Epithelial cell of proximal tubule (primary cell): ENCODE results near the gene C17orf100. TPM values are rescaled to one million over a fixed set of nuclear protein-coding genes. Genes with fewer than 3 reads are reported as not detected.

Source experiments
- DNase-seq: peaks from one replicate; pipeline ENCODE4 v3.0.0-alpha.2; 2011; ENCODE audit warnings: low read depth
- H3K4me3 ChIP-seq: 2 replicates; pipeline ENCODE4 v1.5.1; 2011; ENCODE audit warnings: low read depth, mild to moderate bottlenecking, low read length
- CTCF ChIP-seq: conservative IDR thresholded peaks from 2 replicates; pipeline ENCODE4 v1.5.1; 2012; ENCODE audit warnings: low read depth, mild to moderate bottlenecking, low read length
- total RNA-seq: library from RNA; depleted of rRNA; stranded (reverse); fragments of >200 nt; gene quantifications from 2 replicates; pipeline ENCODE4 v1.2.3, GENCODE V29; 2015

Gene C17orf100
- total RNA-seq, 1 donor from 2014 or later: 1.2 TPM

- peak within 1 kb of the TSS; percentile 98 for H3K4me3 ChIP-seq
- DNase-seq: peak; percentile 46
- TF ChIP-seq CTCF: no peak
Observed at GRCh38 chr17:6640536-6641246, 10.9 kb upstream of the C17orf100 start, which contains the start of the genes KIAA0753 and TXNDC17. Gene KIAA0753, minus strand, starts transcription at chr17:6640711. Its CDS starts 5,608 bp downstream, at chr17:6635103. Gene TXNDC17, plus strand, starts transcription at chr17:6641060. Its CDS starts 23 bp downstream, at chr17:6641083.

- TF ChIP-seq CTCF: no peak
- peak overlapping the region; percentile 98 for H3K4me3 ChIP-seq
- DNase-seq: no peak
Observed at GRCh38 chr17:6641247-6641863, 10.2 kb upstream of the C17orf100 start.

- TF ChIP-seq CTCF: no peak
- no peak for DNase-seq
- H3K4me3 ChIP-seq: no peak overlapping the region
Observed at GRCh38 chr17:6642592-6642991, 9.0 kb upstream of the C17orf100 start.

- no peak for DNase-seq
- no peak overlapping the region for H3K4me3 ChIP-seq
- TF ChIP-seq CTCF: no peak
Observed at GRCh38 chr17:6643451-6644125, 8.0 kb upstream of the C17orf100 start.

GRCh38 chr17:6648181-6648580 lies 3.4 kb upstream of the C17orf100 start:
- DNase-seq: no peak
- peak; percentile 66 for TF ChIP-seq CTCF
- H3K4me3 ChIP-seq: no peak overlapping the region

- peak overlapping the region; percentile 96 for H3K4me3 ChIP-seq
- no peak for DNase-seq
- TF ChIP-seq CTCF: no peak
Observed at GRCh38 chr17:6651919-6652452, 424 bp downstream of the C17orf100 start.
